RWPE1 (cell line): Measurements from ENCODE around the gene OR5W2.

Experiments used
- CTCF ChIA-PET: fragments of 350-600 bp; sonication (Branson Sonifier 250); formaldehyde crosslinking; extraction: SDS; loops from one replicate; lab custom pipeline; 2021; lab: Yijun Ruan, JAX
- POLR2A ChIA-PET: fragments of 400-600 bp; formaldehyde crosslinking; extraction: SDS; loops from one replicate; lab custom pipeline; 2020; ENCODE audit warnings: antibody characterized with exemption; ENCODE audit not compliant: low non-redundant PET; lab: Yijun Ruan, JAX
- DNase-seq: peaks from one replicate; pipeline ENCODE4 v3.0.0; 2012; ENCODE audit warnings: low spot score
- H3K27ac ChIP-seq: fragments of 450-650 bp; 2 replicates; pipeline ENCODE4 v1.5.1; 2017
- TF ChIP-seq, protein P1 (sequence below): fragments of 450-650 bp; conservative IDR thresholded peaks from 2 replicates; pipeline ENCODE4 v1.5.1; 2017; ENCODE audit warnings: low read depth, mild to moderate bottlenecking

OR5W2 gene

DNA sequence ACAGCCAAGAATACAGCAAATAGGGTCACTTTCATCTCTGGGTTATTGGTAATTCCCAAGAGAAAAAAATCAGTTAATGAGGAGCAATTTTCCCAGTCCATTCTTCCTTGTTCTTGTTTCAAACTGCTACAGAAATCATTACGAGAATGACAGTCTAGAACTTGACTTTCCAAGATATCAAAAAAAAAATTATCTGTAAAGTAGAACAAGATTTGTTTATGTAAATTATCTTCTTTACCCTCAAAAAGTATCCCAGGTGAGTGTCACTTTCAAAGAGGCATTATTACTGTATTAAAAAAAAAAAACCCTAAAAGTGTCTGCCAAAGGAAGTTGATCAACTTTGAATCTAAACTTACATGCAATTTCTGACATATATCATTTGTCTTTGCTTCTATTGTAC lies at the start of gene OR5W2:
Gene OR5W2 (minus strand): TSS at position 101 of the 400 bp plus-strand sequence. CDS start 0 bp downstream, at position 101.
- ChIA-PET CTCF (no interaction called here), POLR2A (no interaction called here)
- H3K27ac ChIP-seq, result no peak within 1 kb of the TSS
- TF ChIP-seq, protein P1, sequence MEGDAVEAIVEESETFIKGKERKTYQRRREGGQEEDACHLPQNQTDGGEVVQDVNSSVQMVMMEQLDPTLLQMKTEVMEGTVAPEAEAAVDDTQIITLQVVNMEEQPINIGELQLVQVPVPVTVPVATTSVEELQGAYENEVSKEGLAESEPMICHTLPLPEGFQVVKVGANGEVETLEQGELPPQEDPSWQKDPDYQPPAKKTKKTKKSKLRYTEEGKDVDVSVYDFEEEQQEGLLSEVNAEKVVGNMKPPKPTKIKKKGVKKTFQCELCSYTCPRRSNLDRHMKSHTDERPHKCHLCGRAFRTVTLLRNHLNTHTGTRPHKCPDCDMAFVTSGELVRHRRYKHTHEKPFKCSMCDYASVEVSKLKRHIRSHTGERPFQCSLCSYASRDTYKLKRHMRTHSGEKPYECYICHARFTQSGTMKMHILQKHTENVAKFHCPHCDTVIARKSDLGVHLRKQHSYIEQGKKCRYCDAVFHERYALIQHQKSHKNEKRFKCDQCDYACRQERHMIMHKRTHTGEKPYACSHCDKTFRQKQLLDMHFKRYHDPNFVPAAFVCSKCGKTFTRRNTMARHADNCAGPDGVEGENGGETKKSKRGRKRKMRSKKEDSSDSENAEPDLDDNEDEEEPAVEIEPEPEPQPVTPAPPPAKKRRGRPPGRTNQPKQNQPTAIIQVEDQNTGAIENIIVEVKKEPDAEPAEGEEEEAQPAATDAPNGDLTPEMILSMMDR, result no peak
- DNase-seq, result no peak

DNA sequence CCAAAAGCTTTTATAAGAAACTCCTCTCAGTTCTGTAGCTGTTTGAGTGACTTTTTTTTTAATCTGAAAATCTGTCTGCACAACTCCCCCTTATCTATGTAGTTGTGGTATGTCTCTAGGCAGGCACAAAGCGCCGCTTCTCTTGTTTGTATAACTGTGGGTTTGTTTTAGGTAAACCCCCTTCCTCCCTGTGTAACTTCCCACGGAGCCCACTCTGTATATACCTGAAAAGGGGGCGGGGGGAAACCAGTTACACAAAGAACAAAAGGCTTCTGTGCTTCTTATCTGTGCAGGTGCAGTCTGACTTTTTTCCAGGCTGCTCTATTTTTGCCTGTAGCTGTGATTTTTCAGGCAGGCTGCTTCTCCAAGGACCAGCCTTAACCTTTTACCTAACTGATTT lies 42.1 kb upstream of the OR5W2 start:
- H3K27ac ChIP-seq, result no peak overlapping the region
- ChIA-PET CTCF (interaction anchor here (0.6 kb wide), 1 partner anchor 17 kb away, joined by 4 read pairs; no protein-coding TSS in a partner anchor), POLR2A (no interaction called here)
- TF ChIP-seq, protein P1, result no peak
- no peak for DNase-seq

DNA sequence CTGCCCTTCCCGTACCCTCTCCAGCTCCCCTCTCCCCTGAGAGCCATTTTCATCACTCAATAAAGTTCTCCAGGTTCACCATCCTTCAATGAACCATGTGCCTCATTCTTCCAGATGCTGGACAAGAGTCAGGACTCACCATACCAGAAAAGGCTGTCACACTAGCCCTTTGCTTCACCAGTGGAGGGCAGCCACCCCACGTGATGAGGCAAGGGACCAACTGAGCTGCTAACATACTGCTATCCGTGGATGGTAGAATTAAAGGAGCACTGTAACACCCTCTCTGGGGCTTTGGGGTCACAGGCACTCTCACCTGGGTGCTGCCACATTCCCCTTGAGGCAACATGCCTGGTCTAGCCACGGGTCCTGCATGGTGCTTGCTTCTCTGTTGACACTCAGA lies 34.9 kb upstream of the OR5W2 start:
- CTCF ChIA-PET, result no interaction called here
- H3K27ac ChIP-seq, result no peak overlapping the region
- POLR2A ChIA-PET, result no interaction called here
- TF ChIP-seq, protein P1, result no peak
- no peak for DNase-seq

GRCh38 chr11:55942785-55943392 lies 28.5 kb upstream of the OR5W2 start:
- ChIA-PET CTCF (no interaction called here), POLR2A (no interaction called here)
- DNase-seq, result peak; percentile 3
- TF ChIP-seq, protein P1, result peak; percentile 57
- no peak overlapping the region for H3K27ac ChIP-seq

- no peak for DNase-seq
- CTCF ChIA-PET, result no interaction called here
- H3K27ac ChIP-seq, result no peak within 1 kb of the TSS
- TF ChIP-seq, protein P1, result no peak
- POLR2A ChIA-PET, result no interaction called here
Observed at GRCh38 chr11:55936300-55936699, 21.9 kb upstream of the OR5W2 start, which contains the start of gene OR5I1. OR5I1 (minus strand) TSS chr11:55936400; CDS start chr11:55936400, 0 bp downstream.

DNA sequence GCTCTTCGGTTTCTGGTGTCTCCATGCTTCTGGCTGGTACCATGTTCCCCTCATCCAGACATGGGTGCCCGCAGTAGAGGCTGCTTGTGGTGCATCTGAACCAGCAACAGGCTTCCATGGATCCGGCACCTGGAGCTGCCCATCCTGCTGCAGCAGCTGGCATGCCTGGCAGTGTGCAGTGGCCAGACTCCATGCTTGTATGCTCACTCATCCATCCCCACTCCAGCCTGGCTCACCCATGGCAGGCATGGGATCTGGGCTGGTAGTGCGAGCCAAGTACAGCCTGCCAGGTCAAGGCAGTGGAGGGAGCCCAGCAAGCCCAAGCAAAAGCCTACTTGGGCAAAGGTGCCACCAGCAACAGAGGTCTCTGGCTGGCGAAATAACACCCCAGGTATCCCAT lies 6.2 kb upstream of the OR5W2 start:
- TF ChIP-seq, protein P1, result no peak
- ChIA-PET CTCF (no interaction called here), POLR2A (no interaction called here)
- no peak for DNase-seq
- no peak overlapping the region for H3K27ac ChIP-seq
